Left lung (tissue), 10 donors: ENCODE measurements around the gene LETM1. TPM values are rescaled to one million over a fixed set of nuclear protein-coding genes. Genes with fewer than 3 reads are reported as not detected.

ENCODE experiments used
- ATAC-seq: fragments of 200-7000 bp; cut with Tn5 transposase; one replicate; pipeline ENCODE4 v1.9.1; 2020; ENCODE audit warnings: moderate library complexity
- DNase-seq, 4 donors: peaks; one replicate each; pipeline ENCODE4 v3.0.0-alpha.2; 2013 to 2020
- H3K27ac ChIP-seq, 2 donors: fragments of 200-600 bp; sonication (generic) in 1 of 2; one replicate each; pipeline versions ENCODE4 v1.5.0 to v1.8.0; 2020 to 2021
- H3K27me3 ChIP-seq, 2 donors: fragments of 200-600 bp; sonication (generic) in 1 of 2; one replicate each; pipeline versions ENCODE4 v1.5.0 to v1.8.0; 2020 to 2021
- H3K36me3 ChIP-seq, 2 donors: fragments of 200-600 bp; sonication (generic) in 1 of 2; one replicate each; pipeline versions ENCODE4 v1.5.0 to v1.8.0; 2020 to 2021
- H3K4me1 ChIP-seq, 2 donors: fragments of 200-600 bp; one replicate each; pipeline ENCODE4 v1.8.0; 2021
- H3K4me3 ChIP-seq, 2 donors: fragments of 200-600 bp; sonication (generic) in 1 of 2; one replicate each; pipeline versions ENCODE4 v1.5.0 to v1.8.0; 2020 to 2021; ENCODE audit warnings: mild to moderate bottlenecking in 1 of 2
- H3K9me3 ChIP-seq, 2 donors: fragments of 200-600 bp; sonication (generic) in 1 of 2; one replicate each; pipeline versions ENCODE4 v1.5.0 to v1.8.0; 2020 to 2021
- intact Hi-C, 2 donors: fragments of 100-400 bp; cut with DNase I; formaldehyde crosslinking; loops; one replicate each; pipeline versions ENCODE4 v1.11.2 to v1.14.2; 2022
- polyA plus RNA-seq, 6 donors: library from polyadenylated mRNA; unstranded; fragments of 120-200 nt; gene quantifications; one replicate each; pipeline ENCODE4 v1.2.1, GENCODE V29; 2013; ENCODE audit not compliant: insufficient read length in 6 of 6
- total RNA-seq, 2 donors: library from RNA; stranded (reverse); fragmentation: NEBNext Ultra II Directional; extraction: Animal tissue kit (Norgen Biotek cat#: 25700); gene quantifications; one replicate each; pipeline ENCODE4 v1.2.1, GENCODE V29; 2021
- TF ChIP-seq, protein P1 (sequence below), 2 donors: fragments of 200-600 bp; sonication (generic) in 1 of 2; IDR thresholded peaks; one replicate each; pipeline versions ENCODE4 v1.5.0 to v1.8.0; 2021; ENCODE audit warnings: antibody characterized with exemption in 2 of 2
- donor health status: DM: no; HTN: yes; CAD: no.
- donor health status: DM: no; HTN: no; CAD: no.

LETM1 gene
- total and polyA plus RNA-seq, 8 donors, result 17.9 to 52.3 (median 21.5) TPM

DNA sequence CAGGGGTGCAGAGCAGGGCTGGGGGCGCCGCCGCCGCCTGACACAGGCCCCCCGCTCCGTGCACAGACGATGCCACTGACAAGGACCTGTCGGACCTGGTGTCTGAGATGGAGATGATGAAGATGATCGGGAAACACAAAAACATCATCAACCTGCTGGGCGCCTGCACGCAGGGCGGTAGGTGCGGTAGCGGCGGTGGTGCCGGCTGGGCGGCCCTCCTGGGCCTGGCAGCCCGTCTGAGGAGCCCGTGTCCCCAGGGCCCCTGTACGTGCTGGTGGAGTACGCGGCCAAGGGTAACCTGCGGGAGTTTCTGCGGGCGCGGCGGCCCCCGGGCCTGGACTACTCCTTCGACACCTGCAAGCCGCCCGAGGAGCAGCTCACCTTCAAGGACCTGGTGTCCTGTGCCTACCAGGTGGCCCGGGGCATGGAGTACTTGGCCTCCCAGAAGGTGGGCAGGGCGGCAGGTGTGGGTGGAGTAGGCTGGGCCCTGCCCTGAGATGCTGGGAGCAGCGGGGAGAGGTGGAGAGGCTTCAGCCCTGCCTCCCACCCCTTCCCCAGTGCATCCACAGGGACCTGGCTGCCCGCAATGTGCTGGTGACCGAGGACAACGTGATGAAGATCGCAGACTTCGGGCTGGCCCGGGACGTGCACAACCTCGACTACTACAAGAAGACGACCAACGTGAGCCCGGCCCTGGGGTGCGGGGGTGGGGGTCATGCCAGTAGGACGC is 50.3 kb downstream of the LETM1 start:
- H3K27ac ChIP-seq, result no peak overlapping the region
- H3K4me1 ChIP-seq, result no peaks in the 10 kb centered on the region
- no peak overlapping the region for H3K4me3 ChIP-seq
- DNase-seq (no peak), ATAC-seq (no peak)
- no peaks in the 10 kb centered on the region for H3K27me3 ChIP-seq
- TF ChIP-seq, protein P1, sequence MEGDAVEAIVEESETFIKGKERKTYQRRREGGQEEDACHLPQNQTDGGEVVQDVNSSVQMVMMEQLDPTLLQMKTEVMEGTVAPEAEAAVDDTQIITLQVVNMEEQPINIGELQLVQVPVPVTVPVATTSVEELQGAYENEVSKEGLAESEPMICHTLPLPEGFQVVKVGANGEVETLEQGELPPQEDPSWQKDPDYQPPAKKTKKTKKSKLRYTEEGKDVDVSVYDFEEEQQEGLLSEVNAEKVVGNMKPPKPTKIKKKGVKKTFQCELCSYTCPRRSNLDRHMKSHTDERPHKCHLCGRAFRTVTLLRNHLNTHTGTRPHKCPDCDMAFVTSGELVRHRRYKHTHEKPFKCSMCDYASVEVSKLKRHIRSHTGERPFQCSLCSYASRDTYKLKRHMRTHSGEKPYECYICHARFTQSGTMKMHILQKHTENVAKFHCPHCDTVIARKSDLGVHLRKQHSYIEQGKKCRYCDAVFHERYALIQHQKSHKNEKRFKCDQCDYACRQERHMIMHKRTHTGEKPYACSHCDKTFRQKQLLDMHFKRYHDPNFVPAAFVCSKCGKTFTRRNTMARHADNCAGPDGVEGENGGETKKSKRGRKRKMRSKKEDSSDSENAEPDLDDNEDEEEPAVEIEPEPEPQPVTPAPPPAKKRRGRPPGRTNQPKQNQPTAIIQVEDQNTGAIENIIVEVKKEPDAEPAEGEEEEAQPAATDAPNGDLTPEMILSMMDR (IDR thresholded peaks at IDR 0.05), result no peak
- H3K36me3 ChIP-seq, result no peaks in the 10 kb centered on the region
- no peaks in the 10 kb centered on the region for H3K9me3 ChIP-seq
- intact Hi-C loops, result no loop called here

DNA sequence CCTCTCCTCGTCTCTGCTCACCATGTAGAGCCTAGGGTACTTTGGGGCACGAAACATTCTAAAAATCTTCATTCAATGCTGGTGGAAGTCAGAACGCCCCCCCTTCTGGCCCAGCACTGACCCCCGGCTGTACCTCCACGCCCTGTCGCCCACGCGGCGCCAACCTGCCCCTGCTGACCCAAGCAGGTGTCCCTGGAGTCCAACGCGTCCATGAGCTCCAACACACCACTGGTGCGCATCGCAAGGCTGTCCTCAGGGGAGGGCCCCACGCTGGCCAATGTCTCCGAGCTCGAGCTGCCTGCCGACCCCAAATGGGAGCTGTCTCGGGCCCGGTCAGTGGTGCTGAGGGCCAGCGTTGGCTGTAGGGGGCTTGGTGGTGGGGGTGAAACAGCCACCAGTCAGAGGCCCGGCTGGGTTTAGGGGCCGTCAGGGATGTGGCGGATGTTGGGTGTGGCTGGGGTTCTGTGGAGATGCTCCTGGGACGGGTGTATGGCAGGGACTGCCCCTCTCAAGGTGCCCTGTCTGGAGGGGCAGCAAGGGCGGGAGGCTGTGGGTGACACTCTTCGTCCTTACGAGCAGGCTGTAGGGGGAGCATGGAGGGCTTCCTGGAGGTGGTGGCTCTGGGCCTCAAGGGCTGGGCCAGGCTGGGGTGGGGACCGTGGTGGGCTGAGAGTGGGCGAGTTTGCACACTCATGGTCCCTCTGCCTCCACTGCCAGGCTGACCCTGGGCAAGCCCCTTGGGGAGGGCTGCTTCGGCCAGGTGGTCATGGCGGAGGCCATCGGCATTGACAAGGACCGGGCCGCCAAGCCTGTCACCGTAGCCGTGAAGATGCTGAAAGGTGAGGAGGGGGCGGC is 51.1 kb downstream of the LETM1 start:
- Histone ChIP-seq H3K27ac (no peak overlapping the region), H3K4me1 (no peaks in the 10 kb centered on the region), H3K27me3 (no peaks in the 10 kb centered on the region), H3K36me3 (no peaks in the 10 kb centered on the region), H3K9me3 (no peaks in the 10 kb centered on the region), H3K4me3 (no peak overlapping the region)
- ATAC-seq, result no peak
- DNase-seq, result no peak
- intact Hi-C loops, result no loop called here
- TF ChIP-seq, protein P1 (IDR thresholded peaks at IDR 0.05), result no peak

DNA sequence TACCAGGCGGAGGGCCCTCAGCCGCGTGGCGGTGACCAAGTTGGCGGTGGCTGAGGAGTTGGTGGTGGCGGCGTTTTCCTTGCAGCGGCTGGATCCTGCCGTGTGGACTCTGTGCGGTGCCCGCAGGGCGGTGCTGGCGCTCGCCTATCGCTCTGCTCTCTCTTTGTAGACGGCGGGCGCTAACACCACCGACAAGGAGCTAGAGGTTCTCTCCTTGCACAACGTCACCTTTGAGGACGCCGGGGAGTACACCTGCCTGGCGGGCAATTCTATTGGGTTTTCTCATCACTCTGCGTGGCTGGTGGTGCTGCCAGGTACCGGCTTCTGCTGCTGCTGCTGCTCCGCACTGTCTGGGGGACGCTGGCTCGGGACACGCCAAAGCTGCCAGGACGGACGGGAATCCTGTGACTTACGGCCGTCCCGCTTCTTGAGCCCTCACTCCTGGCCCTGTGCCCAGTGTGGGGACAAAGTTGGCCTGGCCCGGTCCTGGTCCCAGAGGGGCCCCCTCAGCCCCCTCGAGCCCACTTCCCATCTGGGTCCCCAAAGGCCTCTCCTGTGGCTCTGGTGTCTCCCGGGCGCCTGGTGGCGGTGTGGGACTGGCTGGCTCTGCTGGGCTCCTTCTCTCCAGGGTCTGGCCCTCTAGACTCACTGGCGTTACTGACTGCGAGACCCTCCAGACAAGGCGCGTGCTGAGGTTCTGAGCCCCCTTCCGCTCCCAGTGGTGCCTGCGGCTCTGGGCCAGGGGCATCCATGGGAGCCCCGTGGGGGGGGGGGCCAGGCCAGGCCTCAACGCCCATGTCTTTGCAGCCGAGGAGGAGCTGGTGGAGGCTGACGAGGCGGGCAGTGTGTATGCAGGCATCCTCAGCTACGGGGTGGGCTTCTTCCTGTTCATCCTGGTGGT is 52.2 kb downstream of the LETM1 start:
- H3K4me3 ChIP-seq, result no peak overlapping the region
- no peak for ATAC-seq

DNA sequence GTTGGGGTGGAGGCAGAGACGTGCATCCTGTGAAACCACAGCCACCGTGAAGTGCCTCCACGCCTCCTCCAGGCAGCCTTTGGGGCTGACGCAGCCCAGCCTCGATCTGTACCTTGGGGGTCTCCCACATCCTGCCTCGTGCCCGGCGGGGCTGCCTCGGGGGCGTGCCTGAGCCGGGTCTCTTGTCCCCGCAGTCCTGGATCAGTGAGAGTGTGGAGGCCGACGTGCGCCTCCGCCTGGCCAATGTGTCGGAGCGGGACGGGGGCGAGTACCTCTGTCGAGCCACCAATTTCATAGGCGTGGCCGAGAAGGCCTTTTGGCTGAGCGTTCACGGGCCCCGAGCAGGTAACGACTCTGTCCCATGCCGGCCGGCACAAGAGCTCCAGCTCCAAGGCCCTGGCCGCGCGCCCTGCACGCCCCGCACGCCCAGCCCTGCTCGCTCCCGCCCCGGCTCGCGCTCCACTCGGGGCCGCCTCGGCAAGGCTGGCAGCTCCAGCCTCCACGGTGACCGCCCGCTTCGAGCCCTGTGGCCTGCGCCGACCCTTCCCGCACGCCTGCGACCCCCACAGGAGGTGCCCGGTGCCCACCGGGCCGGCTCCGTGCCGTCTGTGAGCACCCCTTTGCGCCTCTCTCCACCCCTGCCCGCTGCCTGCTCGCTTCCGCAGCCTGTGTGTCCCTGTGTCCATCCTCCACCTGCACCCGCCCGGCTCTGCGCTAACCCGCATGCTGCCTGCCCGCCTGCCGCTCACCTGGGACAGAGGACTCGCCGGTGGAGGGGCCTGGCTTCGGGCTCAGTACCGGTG is 53.0 kb downstream of the LETM1 start:
- DNase-seq (no peak), ATAC-seq (no peak)
- peaks cover 0 to 13% of the 10 kb centered on the region in 2 donors for H3K27me3 ChIP-seq
- TF ChIP-seq, protein P1 (IDR thresholded peaks at IDR 0.05), result no peak
- H3K27ac ChIP-seq, result no peak overlapping the region
- H3K4me3 ChIP-seq, result no peak overlapping the region
- intact Hi-C loops, result no loop called here
- H3K9me3 ChIP-seq, result no peaks in the 10 kb centered on the region
- no peaks in the 10 kb centered on the region for H3K4me1 ChIP-seq
- H3K36me3 ChIP-seq, result no peaks in the 10 kb centered on the region

More for the DNA sequence above, 52.2 kb downstream of the LETM1 start:
- H3K36me3 ChIP-seq, result no peaks in the 10 kb centered on the region
- H3K27me3 ChIP-seq, result peaks cover 0 to 4% of the 10 kb centered on the region in 2 donors
- H3K27ac ChIP-seq, result no peak overlapping the region
- DNase-seq, result no peak
- TF ChIP-seq, protein P1 (IDR thresholded peaks at IDR 0.05), result no peak
- H3K9me3 ChIP-seq, result no peaks in the 10 kb centered on the region
- H3K4me1 ChIP-seq, result no peaks in the 10 kb centered on the region
- intact Hi-C loops, result no loop called here
